Coronary artery (tissue), 2 donors: ENCODE results near the gene SPSB2.
A peak's percentile ranks its signal among the peaks of the same experiment; 100 is the strongest.
"Not testable (repeated sequence)": the region's sequence is repeated elsewhere in the genome, so short reads cannot be mapped to it uniquely, and the experiment has no call there.

Experiments used
- DNase-seq: peaks from one replicate; pipeline ENCODE4 v3.0.0-alpha.2; 2017; ENCODE audit warnings: low spot score
- H3K27ac ChIP-seq, 2 donors: fragments of 200-600 bp; sonication (generic); one replicate each; pipeline ENCODE4 v1.5.1; 2016 to 2019
- H3K4me3 ChIP-seq: fragments of 200-600 bp; sonication (generic); 2 replicates; pipeline ENCODE4 v1.5.1; 2016; ENCODE audit warnings: mild to moderate bottlenecking, moderate library complexity
- TF ChIP-seq, protein P1 (sequence below): fragments of 200-600 bp; sonication (generic); IDR thresholded peaks from one replicate; pipeline ENCODE4 v1.5.1; 2019; ENCODE audit warnings: antibody characterized with exemption

The SPSB2 gene

GRCh38 chr12:6871052-6871957, 1.8 kb downstream of the SPSB2 start:
- Histone ChIP-seq H3K4me3 (peak overlapping the region; percentile 81), H3K27ac (peak overlapping the region; percentile 91 to 95)
- TF ChIP-seq, protein P1, sequence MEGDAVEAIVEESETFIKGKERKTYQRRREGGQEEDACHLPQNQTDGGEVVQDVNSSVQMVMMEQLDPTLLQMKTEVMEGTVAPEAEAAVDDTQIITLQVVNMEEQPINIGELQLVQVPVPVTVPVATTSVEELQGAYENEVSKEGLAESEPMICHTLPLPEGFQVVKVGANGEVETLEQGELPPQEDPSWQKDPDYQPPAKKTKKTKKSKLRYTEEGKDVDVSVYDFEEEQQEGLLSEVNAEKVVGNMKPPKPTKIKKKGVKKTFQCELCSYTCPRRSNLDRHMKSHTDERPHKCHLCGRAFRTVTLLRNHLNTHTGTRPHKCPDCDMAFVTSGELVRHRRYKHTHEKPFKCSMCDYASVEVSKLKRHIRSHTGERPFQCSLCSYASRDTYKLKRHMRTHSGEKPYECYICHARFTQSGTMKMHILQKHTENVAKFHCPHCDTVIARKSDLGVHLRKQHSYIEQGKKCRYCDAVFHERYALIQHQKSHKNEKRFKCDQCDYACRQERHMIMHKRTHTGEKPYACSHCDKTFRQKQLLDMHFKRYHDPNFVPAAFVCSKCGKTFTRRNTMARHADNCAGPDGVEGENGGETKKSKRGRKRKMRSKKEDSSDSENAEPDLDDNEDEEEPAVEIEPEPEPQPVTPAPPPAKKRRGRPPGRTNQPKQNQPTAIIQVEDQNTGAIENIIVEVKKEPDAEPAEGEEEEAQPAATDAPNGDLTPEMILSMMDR: no peak
- no peak for DNase-seq

DNA sequence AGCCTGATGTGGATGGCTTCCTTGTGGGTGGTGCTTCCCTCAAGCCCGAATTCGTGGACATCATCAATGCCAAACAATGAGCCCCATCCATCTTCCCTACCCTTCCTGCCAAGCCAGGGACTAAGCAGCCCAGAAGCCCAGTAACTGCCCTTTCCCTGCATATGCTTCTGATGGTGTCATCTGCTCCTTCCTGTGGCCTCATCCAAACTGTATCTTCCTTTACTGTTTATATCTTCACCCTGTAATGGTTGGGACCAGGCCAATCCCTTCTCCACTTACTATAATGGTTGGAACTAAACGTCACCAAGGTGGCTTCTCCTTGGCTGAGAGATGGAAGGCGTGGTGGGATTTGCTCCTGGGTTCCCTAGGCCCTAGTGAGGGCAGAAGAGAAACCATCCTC, 2.8 kb downstream of the SPSB2 start:
- not testable (repeated sequence) for H3K4me3 ChIP-seq, DNase-seq
- H3K27ac ChIP-seq: peak overlapping the region in 1 of 2 donors; percentile 99

GRCh38 chr12:6869049-6870021, 3.8 kb downstream of the SPSB2 start:
- DNase-seq: no peak
- Histone ChIP-seq H3K27ac (peak overlapping the region in 1 of 2 donors; percentile 99), H3K4me3 (peak overlapping the region; percentile 81)
- TF ChIP-seq, protein P1: peak; percentile 92

DNA sequence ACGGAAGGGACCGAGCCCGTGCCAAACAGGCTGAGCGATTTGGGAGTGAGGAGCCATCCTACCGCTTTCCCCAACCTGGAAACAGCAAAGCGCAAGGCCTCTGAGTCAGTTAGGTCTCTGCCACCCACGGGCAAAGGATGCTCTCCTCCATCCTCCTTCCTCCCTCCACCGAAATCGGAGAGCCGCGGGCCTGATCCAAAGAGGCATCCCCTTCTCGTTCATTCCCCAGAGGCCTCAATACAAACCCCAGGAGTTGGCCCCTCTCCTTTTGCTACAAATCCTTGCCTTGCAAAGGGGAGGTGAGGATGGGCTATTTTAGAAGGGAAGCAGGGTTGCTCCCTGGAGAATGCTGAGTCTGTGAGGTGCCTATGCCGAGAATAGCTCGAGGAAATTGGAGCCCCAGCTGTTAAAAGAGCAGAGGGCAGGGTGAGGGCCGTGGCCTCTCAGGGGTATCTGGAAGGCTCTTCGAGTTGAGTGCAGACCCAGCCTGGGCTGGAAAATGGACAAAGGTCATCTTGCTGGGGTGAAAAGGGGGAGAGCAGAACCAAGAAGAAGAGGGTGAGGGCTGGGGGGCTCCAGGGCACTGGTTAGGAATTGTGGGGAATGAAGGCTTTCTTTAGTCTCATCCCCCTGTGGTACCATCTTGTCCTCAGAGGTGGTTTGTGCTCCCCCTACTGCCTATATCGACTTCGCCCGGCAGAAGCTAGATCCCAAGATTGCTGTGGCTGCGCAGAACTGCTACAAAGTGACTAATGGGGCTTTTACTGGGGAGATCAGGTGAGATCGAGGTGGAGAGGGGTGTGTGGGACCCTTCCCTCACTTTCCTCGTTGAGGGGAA, 4.7 kb downstream of the SPSB2 start:
- Histone ChIP-seq H3K4me3 (peak overlapping the region; percentile 81), H3K27ac (peak overlapping the region; percentile 93 to 99)
- TF ChIP-seq, protein P1: no peak
- no peak for DNase-seq

DNA sequence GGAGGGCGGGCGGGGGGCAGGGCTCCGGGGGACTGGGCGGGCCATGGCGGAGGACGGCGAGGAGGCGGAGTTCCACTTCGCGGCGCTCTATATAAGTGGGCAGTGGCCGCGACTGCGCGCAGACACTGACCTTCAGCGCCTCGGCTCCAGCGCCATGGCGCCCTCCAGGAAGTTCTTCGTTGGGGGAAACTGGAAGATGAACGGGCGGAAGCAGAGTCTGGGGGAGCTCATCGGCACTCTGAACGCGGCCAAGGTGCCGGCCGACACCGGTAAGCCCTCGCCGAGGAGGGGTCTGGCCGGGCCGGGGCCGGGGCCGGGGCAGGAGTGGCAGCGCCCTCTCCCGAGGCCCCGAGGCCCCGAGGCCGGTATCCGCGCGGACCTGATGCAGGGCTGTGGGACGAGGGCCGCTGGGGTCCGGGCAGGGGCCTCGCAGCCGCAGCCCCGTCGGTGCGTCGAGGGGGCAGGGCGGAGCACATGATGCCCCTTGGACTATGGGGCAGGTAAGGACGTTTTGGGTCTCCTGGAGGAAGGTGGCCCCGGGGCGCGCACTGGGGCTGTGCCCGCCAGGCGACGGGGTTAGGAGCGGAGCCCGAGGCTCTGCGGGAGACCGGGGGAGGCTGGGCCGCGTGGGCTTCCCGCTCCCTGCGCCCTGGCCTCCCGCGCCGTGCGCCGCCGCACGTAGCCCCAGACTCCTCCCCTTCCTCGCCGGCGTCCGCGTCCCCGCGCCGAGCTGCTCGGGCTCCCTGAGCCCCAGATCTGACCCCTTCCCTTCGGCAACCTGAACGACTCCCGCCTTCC, 5.5 kb downstream of the SPSB2 start, which contains the start of gene TPI1:
TPI1 (plus strand) TSS at position 119 of the 798 bp plus-strand sequence; CDS start at position 155, 36 bp downstream.
- Histone ChIP-seq H3K4me3 (peak within 1 kb of the TSS; percentile 81), H3K27ac (peak within 1 kb of the TSS; percentile 93 to 99)
- TF ChIP-seq, protein P1: no peak
- no peak for DNase-seq

GRCh38 chr12:6866920-6867412, 6.1 kb downstream of the SPSB2 start:
- TF ChIP-seq, protein P1: no peak
- DNase-seq: peak; percentile 92
- Histone ChIP-seq H3K27ac (peak overlapping the region; percentile 93 to 99), H3K4me3 (peak overlapping the region; percentile 81)
